KMS-11 (cell line): ENCODE data around the gene UNC13A.

Experiments used
- H2AFZ ChIP-seq: fragments of 200-600 bp; sonication (generic); 2 replicates; pipeline ENCODE4 v1.6.1; 2016; ENCODE audit warnings: antibody characterized with exemption, mixed run types, low read depth
- H3K27ac ChIP-seq: fragments of 200-600 bp; sonication (generic); 2 replicates; pipeline ENCODE4 v1.6.1; 2016; ENCODE audit warnings: mild to moderate bottlenecking, mixed run types
- H3K27me3 ChIP-seq: fragments of 200-600 bp; sonication (generic); 2 replicates; pipeline ENCODE4 v1.6.1; 2017; ENCODE audit warnings: mild to moderate bottlenecking, low read depth, mixed run types, moderate library complexity; ENCODE audit not compliant: insufficient read depth
- H3K36me3 ChIP-seq: fragments of 200-600 bp; sonication (generic); 2 replicates; pipeline ENCODE4 v1.6.1; 2017; ENCODE audit warnings: mild to moderate bottlenecking, mixed run types; ENCODE audit not compliant: insufficient read depth
- H3K4me1 ChIP-seq: fragments of 200-600 bp; sonication (generic); 2 replicates; pipeline ENCODE4 v1.6.1; 2016; ENCODE audit warnings: mild to moderate bottlenecking, low read depth, mixed run types; ENCODE audit not compliant: poor library complexity, severe bottlenecking
- H3K4me2 ChIP-seq: fragments of 200-600 bp; sonication (generic); 2 replicates; pipeline ENCODE4 v1.7.0; 2016; ENCODE audit warnings: mild to moderate bottlenecking, mixed run types
- H3K4me3 ChIP-seq: fragments of 200-600 bp; sonication (generic); IDR thresholded peaks from 2 replicates; pipeline ENCODE4 v1.6.1; 2017; ENCODE audit warnings: low read depth, low read length, mixed read lengths; ENCODE audit not compliant: insufficient read depth
- H3K79me2 ChIP-seq: fragments of 200-600 bp; sonication (generic); 2 replicates; pipeline ENCODE4 v1.6.1; 2016; ENCODE audit warnings: low read depth, mixed run types; ENCODE audit not compliant: insufficient read depth
- H3K9ac ChIP-seq: fragments of 200-600 bp; sonication (generic); 2 replicates; pipeline ENCODE4 v1.6.1; 2016; ENCODE audit warnings: mild to moderate bottlenecking, mixed run types
- H4K20me1 ChIP-seq: fragments of 200-600 bp; sonication (generic); 2 replicates; pipeline ENCODE4 v1.6.1; 2016; ENCODE audit warnings: mild to moderate bottlenecking, mixed run types; ENCODE audit not compliant: insufficient read depth
- TF ChIP-seq, protein P1 (sequence below): fragments of 200-600 bp; sonication (generic); conservative IDR thresholded peaks from 2 replicates; pipeline ENCODE4 v1.6.1; 2017; ENCODE audit warnings: low read depth, mild to moderate bottlenecking, antibody characterized with exemption, low read length, moderate library complexity, mixed read lengths

UNC13A gene

DNA sequence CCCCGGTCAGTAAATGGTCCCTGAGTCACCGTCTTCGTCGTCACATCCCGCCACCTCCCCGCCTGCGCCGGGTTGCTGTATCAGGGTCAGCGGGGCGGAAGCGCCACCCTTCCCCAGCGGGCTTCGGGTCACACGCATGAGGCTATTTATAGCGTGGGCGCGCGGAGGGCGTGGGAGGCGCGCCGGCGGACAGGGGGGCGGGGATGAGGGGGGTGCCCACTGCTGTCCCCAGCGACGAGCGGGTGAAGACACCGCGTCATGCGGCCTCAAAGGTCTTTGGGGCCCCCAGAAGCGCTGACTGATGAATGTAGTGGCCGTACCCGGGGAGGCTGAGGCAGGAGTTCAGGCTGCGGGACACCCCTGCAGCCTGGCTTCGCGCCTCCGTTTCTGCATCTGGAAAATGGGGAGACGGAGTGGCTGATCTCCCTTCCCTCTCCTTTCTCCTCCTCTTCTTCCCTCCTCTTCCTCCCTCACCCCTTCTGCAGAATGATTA, 7.9 kb downstream of the UNC13A start:
- Histone ChIP-seq H3K4me1 (no peaks in the 10 kb centered on the region), H4K20me1 (no peaks in the 10 kb centered on the region), H3K27me3 (peaks cover 90% of the 10 kb centered on the region), H3K4me2 (no peak overlapping the region; the same call in 1 of the 2 replicates), H3K79me2 (no peaks in the 10 kb centered on the region), H3K36me3 (no peaks in the 10 kb centered on the region), H3K4me3 (no peak overlapping the region), H3K9ac (no peak overlapping the region), H2AFZ (no peak overlapping the region), H3K27ac (no peak overlapping the region)
- TF ChIP-seq, protein P1, sequence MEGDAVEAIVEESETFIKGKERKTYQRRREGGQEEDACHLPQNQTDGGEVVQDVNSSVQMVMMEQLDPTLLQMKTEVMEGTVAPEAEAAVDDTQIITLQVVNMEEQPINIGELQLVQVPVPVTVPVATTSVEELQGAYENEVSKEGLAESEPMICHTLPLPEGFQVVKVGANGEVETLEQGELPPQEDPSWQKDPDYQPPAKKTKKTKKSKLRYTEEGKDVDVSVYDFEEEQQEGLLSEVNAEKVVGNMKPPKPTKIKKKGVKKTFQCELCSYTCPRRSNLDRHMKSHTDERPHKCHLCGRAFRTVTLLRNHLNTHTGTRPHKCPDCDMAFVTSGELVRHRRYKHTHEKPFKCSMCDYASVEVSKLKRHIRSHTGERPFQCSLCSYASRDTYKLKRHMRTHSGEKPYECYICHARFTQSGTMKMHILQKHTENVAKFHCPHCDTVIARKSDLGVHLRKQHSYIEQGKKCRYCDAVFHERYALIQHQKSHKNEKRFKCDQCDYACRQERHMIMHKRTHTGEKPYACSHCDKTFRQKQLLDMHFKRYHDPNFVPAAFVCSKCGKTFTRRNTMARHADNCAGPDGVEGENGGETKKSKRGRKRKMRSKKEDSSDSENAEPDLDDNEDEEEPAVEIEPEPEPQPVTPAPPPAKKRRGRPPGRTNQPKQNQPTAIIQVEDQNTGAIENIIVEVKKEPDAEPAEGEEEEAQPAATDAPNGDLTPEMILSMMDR = no peak

DNA sequence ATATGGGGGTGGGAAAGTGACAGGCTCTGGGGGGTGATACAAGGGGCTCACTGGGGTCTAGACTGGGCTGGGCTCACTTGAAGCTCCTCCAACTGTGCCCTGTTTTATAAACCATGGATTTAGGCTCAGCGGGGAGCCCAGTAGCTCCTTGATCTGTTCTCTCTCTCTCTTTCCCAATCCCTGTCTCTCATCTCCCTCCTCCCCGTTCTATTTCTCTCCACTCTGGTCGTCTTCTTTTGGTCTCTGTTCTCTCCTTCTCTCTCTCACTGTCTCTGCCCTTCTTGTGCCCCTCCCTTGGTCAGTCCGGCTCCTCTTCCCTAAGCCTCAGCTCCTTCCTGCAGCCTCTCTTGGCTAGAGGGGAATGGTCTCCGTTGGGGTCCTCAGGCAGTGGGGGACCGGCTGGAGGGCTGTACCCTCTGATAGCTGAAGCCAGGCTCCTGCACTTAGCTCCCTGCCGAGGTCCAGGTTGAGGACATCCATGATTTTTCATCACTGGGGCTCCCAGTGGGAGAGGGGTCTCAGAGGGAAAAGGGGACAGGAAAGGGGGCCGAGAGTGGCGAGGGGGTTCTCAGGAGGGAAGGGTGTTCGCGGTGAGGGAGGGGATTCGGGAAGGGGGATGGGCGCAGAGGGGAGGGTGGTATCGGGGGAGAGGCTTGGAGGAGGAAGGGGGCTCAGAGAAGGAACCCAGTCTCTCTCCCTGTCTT, 8.5 kb downstream of the UNC13A start:
- no peaks in the 10 kb centered on the region for H3K36me3 ChIP-seq
- TF ChIP-seq, protein P1 = no peak
- no peak overlapping the region for H3K9ac ChIP-seq
- no peak overlapping the region for H2AFZ ChIP-seq
- no peaks in the 10 kb centered on the region for H3K79me2 ChIP-seq
- peaks cover 90% of the 10 kb centered on the region for H3K27me3 ChIP-seq
- H4K20me1 ChIP-seq = no peaks in the 10 kb centered on the region
- no peaks in the 10 kb centered on the region for H3K4me1 ChIP-seq
- H3K4me2 ChIP-seq = no peak overlapping the region
- H3K27ac ChIP-seq = no peak overlapping the region
- no peak overlapping the region for H3K4me3 ChIP-seq

DNA sequence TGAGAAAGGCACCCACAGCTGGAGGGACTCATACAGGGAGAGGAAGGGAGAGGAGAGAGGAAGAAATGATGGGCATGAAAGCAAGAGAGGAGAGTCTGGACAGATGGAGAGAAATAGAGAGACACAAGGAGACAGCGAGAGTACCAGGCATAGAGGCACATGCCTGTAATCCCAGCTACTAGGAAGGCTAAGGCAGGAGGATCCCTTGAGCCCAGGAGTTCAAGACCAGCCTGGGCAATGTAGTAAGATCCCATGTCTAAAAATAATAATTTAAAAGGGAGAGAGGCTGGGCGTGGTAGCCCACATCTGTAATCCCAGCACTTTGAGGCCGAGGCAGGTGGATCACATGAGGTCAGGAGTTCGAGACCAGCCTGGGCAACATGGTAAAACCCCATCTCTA, 9.3 kb downstream of the UNC13A start:
- Histone ChIP-seq H4K20me1 (no peaks in the 10 kb centered on the region), H3K27me3 (peaks cover 86% of the 10 kb centered on the region), H3K4me3 (no peak overlapping the region), H3K27ac (no peak overlapping the region), H3K4me1 (no peaks in the 10 kb centered on the region), H3K4me2 (no peak overlapping the region), H3K79me2 (no peaks in the 10 kb centered on the region), H3K36me3 (no peaks in the 10 kb centered on the region), H3K9ac (no peak overlapping the region), H2AFZ (no peak overlapping the region)
- TF ChIP-seq, protein P1 = no peak

GRCh38 chr19:17677002-17677401, 11.2 kb downstream of the UNC13A start:
- Histone ChIP-seq H4K20me1 (no peaks in the 10 kb centered on the region), H3K27ac (no peak overlapping the region), H3K9ac (no peak overlapping the region), H2AFZ (no peak overlapping the region), H3K36me3 (no peaks in the 10 kb centered on the region), H3K79me2 (no peaks in the 10 kb centered on the region), H3K27me3 (peaks cover 79% of the 10 kb centered on the region), H3K4me1 (no peaks in the 10 kb centered on the region), H3K4me3 (no peak overlapping the region), H3K4me2 (no peak overlapping the region)
- TF ChIP-seq, protein P1 = no peak; the same call in 1 of the 2 replicates
